H9 (cell line): ENCODE measurements around the gene PRKACA. TPM values are rescaled to one million over a fixed set of nuclear protein-coding genes. Genes with fewer than 3 reads are reported as not detected.

Experiments
- DNase-seq: peaks from one replicate; pipeline ENCODE4 v3.0.0-alpha.2; 2017
- H2AFZ ChIP-seq: one replicate; pipeline ENCODE4 v1.6.1; 2013; ENCODE audit warnings: mild to moderate bottlenecking, low read length, control low read depth, moderate library complexity
- H2AK5ac ChIP-seq: 2 replicates; pipeline ENCODE4 v1.6.1; 2013; ENCODE audit warnings: low read length, control low read depth, mixed read lengths; ENCODE audit not compliant: insufficient read length
- H2BK120ac ChIP-seq: one replicate; pipeline ENCODE4 v1.6.1; 2013; ENCODE audit warnings: low read depth, mild to moderate bottlenecking, low read length, control low read depth, inconsistent platforms; ENCODE audit not compliant: poor library complexity, severe bottlenecking
- H2BK12ac ChIP-seq: 2 replicates; pipeline ENCODE4 v1.6.1; 2013; ENCODE audit warnings: low read length, control low read depth, mixed read lengths, low read depth; ENCODE audit not compliant: insufficient read length
- H2BK15ac ChIP-seq: 2 replicates; pipeline ENCODE4 v1.6.1; 2013; ENCODE audit warnings: low read depth, low read length, control low read depth
- H2BK20ac ChIP-seq: one replicate; pipeline ENCODE4 v1.6.1; 2013; ENCODE audit warnings: low read depth, mild to moderate bottlenecking, low read length, control low read depth, inconsistent platforms; ENCODE audit not compliant: poor library complexity, severe bottlenecking
- H2BK5ac ChIP-seq: 2 replicates; pipeline ENCODE4 v1.6.1; 2013; ENCODE audit warnings: low read length, control low read depth, mixed read lengths; ENCODE audit not compliant: insufficient read length
- H3K14ac ChIP-seq: 2 replicates; pipeline ENCODE4 v1.6.1; 2013; ENCODE audit warnings: low read length, control low read depth; ENCODE audit not compliant: insufficient read depth
- H3K18ac ChIP-seq: 2 replicates; pipeline ENCODE4 v1.6.1; 2013; ENCODE audit warnings: low read depth, mild to moderate bottlenecking, mixed read lengths, low read length, control low read depth; ENCODE audit not compliant: insufficient read length
- H3K23ac ChIP-seq: 2 replicates; pipeline ENCODE4 v1.6.1; 2013; ENCODE audit warnings: low read length, control low read depth, mixed read lengths, low read depth; ENCODE audit not compliant: insufficient read length
- H3K23me2 ChIP-seq: 2 replicates; pipeline ENCODE4 v1.6.1; 2013; ENCODE audit warnings: low read depth, mild to moderate bottlenecking, mixed read lengths, low read length, control low read depth; ENCODE audit not compliant: insufficient read length, poor library complexity, severe bottlenecking
- H3K27ac ChIP-seq: 2 replicates; pipeline ENCODE4 v1.5.1; 2013; ENCODE audit warnings: low read length, control low read depth, mixed read lengths, low read depth; ENCODE audit not compliant: insufficient read length
- H3K27me3 ChIP-seq: 2 replicates; pipeline ENCODE4 v1.6.1; 2013; ENCODE audit warnings: low read length, control low read depth, inconsistent platforms; ENCODE audit not compliant: insufficient read depth
- H3K4ac ChIP-seq: 2 replicates; pipeline ENCODE4 v1.6.1; 2013; ENCODE audit warnings: low read depth, mild to moderate bottlenecking, control low read depth, inconsistent platforms, low read length, moderate library complexity
- H3K4me1 ChIP-seq: 2 replicates; pipeline ENCODE4 v1.6.1; 2013; ENCODE audit warnings: low read length, control low read depth, inconsistent platforms; ENCODE audit not compliant: insufficient read depth
- H3K4me2 ChIP-seq: 2 replicates; pipeline ENCODE4 v1.6.1; 2013; ENCODE audit warnings: low read length, control low read depth, mixed read lengths; ENCODE audit not compliant: insufficient read length, insufficient read depth
- H3K56ac ChIP-seq: 2 replicates; pipeline ENCODE4 v1.6.1; 2013; ENCODE audit warnings: low read depth, mild to moderate bottlenecking, mixed read lengths, low read length, control low read depth; ENCODE audit not compliant: insufficient read length
- H3K79me1 ChIP-seq: 2 replicates; pipeline ENCODE4 v1.6.1; 2013; ENCODE audit warnings: low read depth, mild to moderate bottlenecking, moderate library complexity, low read length, control low read depth, inconsistent platforms; ENCODE audit not compliant: insufficient read depth, poor library complexity, severe bottlenecking
- H3K79me2 ChIP-seq: 2 replicates; pipeline ENCODE4 v1.6.1; 2013; ENCODE audit warnings: low read length, control low read depth, inconsistent platforms; ENCODE audit not compliant: insufficient read depth
- H3K9ac ChIP-seq: 2 replicates; pipeline ENCODE4 v1.6.1; 2013; ENCODE audit warnings: low read length, control low read depth, mixed read lengths; ENCODE audit not compliant: insufficient read length; ENCODE audit errors: extremely low read depth
- H3K9me3 ChIP-seq: one replicate; pipeline ENCODE4 v1.6.1; 2013; ENCODE audit warnings: low read depth, low read length, inconsistent platforms; ENCODE audit not compliant: control insufficient read depth
- H3T11ph ChIP-seq: one replicate; pipeline ENCODE4 v1.6.1; 2013; ENCODE audit warnings: mild to moderate bottlenecking, low read length, control low read depth, inconsistent platforms
- H4K20me1 ChIP-seq: one replicate; pipeline ENCODE4 v1.6.1; 2013; ENCODE audit not compliant: control insufficient read depth, insufficient read length, insufficient read depth
- H4K5ac ChIP-seq: 2 replicates; pipeline ENCODE4 v1.6.1; 2013; ENCODE audit warnings: low read depth, mild to moderate bottlenecking, mixed read lengths, low read length, control low read depth; ENCODE audit not compliant: insufficient read length
- H4K8ac ChIP-seq: replicated peaks from 2 replicates; pipeline ENCODE4 v1.6.1; 2013; ENCODE audit warnings: low read length, control low read depth, mixed read lengths, low read depth; ENCODE audit not compliant: insufficient read length
- H4K91ac ChIP-seq: 2 replicates; pipeline ENCODE4 v1.6.1; 2013; ENCODE audit warnings: low read depth, mild to moderate bottlenecking, moderate library complexity, mixed read lengths, low read length, control low read depth; ENCODE audit not compliant: insufficient read length
- H3K27ac Mint-ChIP-seq, 3 experiments: 2 replicates in 2 of 3; 3 replicates in 1 of 3; pipeline ENCODE4 v1.8.0; 2020 to 2021; ENCODE audit warnings: mixed read lengths in 3 of 3, mild to moderate bottlenecking in 1 of 3, moderate library complexity in 1 of 3
- H3K27me3 Mint-ChIP-seq: 2 replicates; pipeline ENCODE4 v1.8.0; 2021; ENCODE audit warnings: low read depth, mild to moderate bottlenecking, moderate library complexity, mixed read lengths
- H3K36me3 Mint-ChIP-seq, 3 experiments: 2 replicates in 2 of 3; 3 replicates in 1 of 3; pipeline ENCODE4 v1.8.0; 2020 to 2021; ENCODE audit warnings: low read depth in 3 of 3, mixed read lengths in 3 of 3; ENCODE audit not compliant: insufficient read depth in 1 of 3
- H3K4me1 Mint-ChIP-seq, 2 experiments: 2 replicates each; pipeline ENCODE4 v1.8.0; 2020; ENCODE audit warnings: mixed read lengths in 2 of 2
- H3K4me3 Mint-ChIP-seq, 2 experiments: 2 replicates in 1 of 2; 3 replicates in 1 of 2; pipeline ENCODE4 v1.8.0; 2020 to 2021; ENCODE audit warnings: mild to moderate bottlenecking in 2 of 2, mixed read lengths in 2 of 2, moderate library complexity in 1 of 2
- H3K9me3 Mint-ChIP-seq, 2 experiments: 2 replicates in 1 of 2; 3 replicates in 1 of 2; pipeline ENCODE4 v1.8.0; 2020; ENCODE audit warnings: mild to moderate bottlenecking in 2 of 2, mixed read lengths in 2 of 2, moderate library complexity in 1 of 2
- CTCF ChIP-seq: fragments of 200-600 bp; sonication (generic); conservative IDR thresholded peaks from 3 replicates; pipeline ENCODE4 v1.8.0; 2021; ENCODE audit warnings: antibody characterized with exemption, mild to moderate bottlenecking
- WGBS: extraction: QIAGEN DNeasy Blood & Tissue Kit; methylation state at CpG from one replicate; pipeline ENCODE4 v1.1.7; 2013; ENCODE audit warnings: missing lambda C conversion rate, low lambda C conversion rate, mixed read lengths; ENCODE audit not compliant: insufficient read length; ENCODE audit errors: extremely low coverage; 5-methylcytosine and 5-hydroxymethylcytosine counted together
- total RNA-seq: library from RNA; stranded (reverse); gene quantifications from 2 replicates; pipeline ENCODE4 v1.2.1, GENCODE V29; 2021

Gene PRKACA
- total RNA-seq, 1 experiment from 2014 or later = 51.8 TPM

GRCh38 chr19:14156971-14157717 is 39.6 kb upstream of the PRKACA start:
- H3K9me3 Mint-ChIP-seq = no peaks in the 10 kb centered on the region
- H3K23me2 ChIP-seq = no peaks in the 10 kb centered on the region
- no peak overlapping the region for H2BK120ac ChIP-seq
- no peak overlapping the region for H3K9ac ChIP-seq
- H3K4ac ChIP-seq = no peak overlapping the region
- H2AFZ ChIP-seq = no peak overlapping the region
- H3K4me3 Mint-ChIP-seq = no peak overlapping the region
- no peak overlapping the region for H3K27ac ChIP-seq
- no peak overlapping the region for H2BK12ac ChIP-seq
- no peak overlapping the region for H2AK5ac ChIP-seq
- H3K4me2 ChIP-seq = no peak overlapping the region
- H2BK15ac ChIP-seq = no peak overlapping the region
- no peaks in the 10 kb centered on the region for H3K27me3 Mint-ChIP-seq
- H3K36me3 Mint-ChIP-seq = peaks cover 33 to 76% (median 65%) of the 10 kb centered on the region in 3 experiments; a peak in 6 of 7 replicates
- TF ChIP-seq CTCF = no peak
- no peaks in the 10 kb centered on the region for H3K79me2 ChIP-seq
- WGBS = no CpG with 5 or more reads among the region's 26 CpGs
- H3K23ac ChIP-seq = no peak overlapping the region
- H3K4me1 Mint-ChIP-seq = no peaks in the 10 kb centered on the region
- no peak overlapping the region for H4K91ac ChIP-seq
- DNase-seq = no peak
- H4K5ac ChIP-seq = no peak overlapping the region
- no peak overlapping the region for H3K18ac ChIP-seq
- no peak overlapping the region for H3K56ac ChIP-seq
- H2BK20ac ChIP-seq = no peak overlapping the region
- no peaks in the 10 kb centered on the region for H3K4me1 ChIP-seq
- no peak overlapping the region for H3T11ph ChIP-seq
- no peak overlapping the region for H3K27ac Mint-ChIP-seq
- no peaks in the 10 kb centered on the region for H4K20me1 ChIP-seq
- no peaks in the 10 kb centered on the region for H3K79me1 ChIP-seq
- no peak overlapping the region for H4K8ac ChIP-seq
- no peak overlapping the region for H3K14ac ChIP-seq
- no peak overlapping the region for H2BK5ac ChIP-seq
- no peaks in the 10 kb centered on the region for H3K9me3 ChIP-seq
- no peaks in the 10 kb centered on the region for H3K27me3 ChIP-seq
